HUES6 (cell line): ENCODE results near the gene ETFA.
A peak's percentile ranks its signal among the peaks of the same experiment; 100 is the strongest.

Source experiments
- H3K27ac ChIP-seq: 2 replicates; pipeline ENCODE4 v1.7.0; 2013; ENCODE audit warnings: low read depth, mild to moderate bottlenecking, low read length, inconsistent platforms
- H3K27me3 ChIP-seq: 2 replicates; pipeline ENCODE4 v1.6.1; 2013; ENCODE audit warnings: low read length; ENCODE audit not compliant: control insufficient read depth, insufficient read depth
- H3K36me3 ChIP-seq: 2 replicates; pipeline ENCODE4 v1.6.1; 2013; ENCODE audit warnings: low read length; ENCODE audit not compliant: control insufficient read depth, insufficient read depth
- H3K4me1 ChIP-seq: 2 replicates; pipeline ENCODE4 v1.6.1; 2013; ENCODE audit warnings: low read length; ENCODE audit not compliant: control insufficient read depth, insufficient read depth
- H3K4me3 ChIP-seq: 2 replicates; pipeline ENCODE4 v1.5.1; 2013; ENCODE audit warnings: low read depth, low read length
- H3K9ac ChIP-seq: one replicate; pipeline ENCODE4 v1.6.1; 2013; ENCODE audit warnings: mild to moderate bottlenecking, low read length
- H3K9me3 ChIP-seq: 2 replicates; pipeline ENCODE4 v1.6.1; 2013; ENCODE audit warnings: low read depth, low read length; ENCODE audit not compliant: control insufficient read depth, insufficient read depth

The ETFA gene

DNA sequence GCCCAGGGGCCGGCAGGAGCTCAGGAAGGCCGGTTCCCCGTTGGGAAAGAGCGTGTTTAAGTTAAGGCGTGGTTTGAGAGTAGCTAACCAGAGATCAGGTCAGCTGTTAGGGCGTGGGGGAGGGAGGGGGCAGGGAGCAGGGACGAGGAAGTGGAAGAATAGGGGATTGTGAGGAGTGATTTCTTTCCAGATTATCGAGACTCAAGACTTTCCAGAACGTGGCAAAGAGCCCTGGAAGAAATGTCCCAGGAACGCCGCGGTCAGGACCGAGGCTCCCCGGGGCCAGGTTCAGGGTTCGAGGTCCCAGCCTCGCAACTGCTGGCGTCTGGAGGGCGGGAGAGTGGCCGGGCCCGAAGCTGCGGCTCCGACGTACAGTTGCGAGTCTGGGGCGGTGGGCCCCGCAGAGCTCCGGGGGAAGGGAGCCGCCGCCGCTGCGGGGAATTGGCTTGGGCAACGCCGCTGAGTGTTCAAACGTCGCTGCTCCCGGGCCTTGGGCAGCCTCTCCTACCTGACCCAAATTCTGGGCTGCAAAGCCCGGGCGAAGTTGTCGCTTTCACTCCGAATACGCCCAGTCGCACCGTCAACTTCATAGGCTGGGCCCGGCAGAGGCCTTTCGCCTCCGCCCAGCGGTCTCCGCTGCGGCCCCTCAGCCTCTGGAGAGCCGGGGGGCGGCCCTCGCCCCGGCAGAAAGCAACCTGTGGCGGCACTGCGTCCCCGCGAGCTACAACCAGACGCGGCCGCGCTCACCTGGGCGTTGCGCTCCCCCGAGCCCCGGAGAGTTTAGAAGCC is 34.8 kb upstream of the ETFA start:
- Histone ChIP-seq H3K9me3 (no peaks in the 10 kb centered on the region), H3K27ac (no peak overlapping the region), H3K4me1 (peaks cover 16% of the 10 kb centered on the region), H3K36me3 (no peaks in the 10 kb centered on the region), H3K27me3 (peaks cover 100% of the 10 kb centered on the region), H3K9ac (peak overlapping the region; percentile 21), H3K4me3 (peak overlapping the region; percentile 64)

DNA sequence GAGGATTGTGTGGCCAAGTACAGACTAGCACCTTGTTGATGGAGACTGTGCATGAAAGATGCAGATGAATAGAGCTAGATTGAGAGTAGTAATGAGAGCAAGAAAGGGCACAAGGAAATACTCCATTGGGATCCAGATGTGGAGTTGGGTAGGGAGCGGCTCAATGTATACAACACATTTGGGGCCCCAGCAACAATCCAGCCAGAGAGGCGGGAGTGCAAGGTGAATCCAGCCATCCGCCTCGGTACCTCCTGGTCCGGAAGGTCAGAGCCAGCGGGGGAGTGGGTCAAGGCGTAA is 34.3 kb upstream of the ETFA start:
- Histone ChIP-seq H3K27ac (no peak overlapping the region), H3K36me3 (no peaks in the 10 kb centered on the region), H3K4me3 (peak overlapping the region; percentile 64), H3K9me3 (no peaks in the 10 kb centered on the region), H3K27me3 (peaks cover 100% of the 10 kb centered on the region), H3K9ac (no peak overlapping the region), H3K4me1 (peaks cover 22% of the 10 kb centered on the region)

DNA sequence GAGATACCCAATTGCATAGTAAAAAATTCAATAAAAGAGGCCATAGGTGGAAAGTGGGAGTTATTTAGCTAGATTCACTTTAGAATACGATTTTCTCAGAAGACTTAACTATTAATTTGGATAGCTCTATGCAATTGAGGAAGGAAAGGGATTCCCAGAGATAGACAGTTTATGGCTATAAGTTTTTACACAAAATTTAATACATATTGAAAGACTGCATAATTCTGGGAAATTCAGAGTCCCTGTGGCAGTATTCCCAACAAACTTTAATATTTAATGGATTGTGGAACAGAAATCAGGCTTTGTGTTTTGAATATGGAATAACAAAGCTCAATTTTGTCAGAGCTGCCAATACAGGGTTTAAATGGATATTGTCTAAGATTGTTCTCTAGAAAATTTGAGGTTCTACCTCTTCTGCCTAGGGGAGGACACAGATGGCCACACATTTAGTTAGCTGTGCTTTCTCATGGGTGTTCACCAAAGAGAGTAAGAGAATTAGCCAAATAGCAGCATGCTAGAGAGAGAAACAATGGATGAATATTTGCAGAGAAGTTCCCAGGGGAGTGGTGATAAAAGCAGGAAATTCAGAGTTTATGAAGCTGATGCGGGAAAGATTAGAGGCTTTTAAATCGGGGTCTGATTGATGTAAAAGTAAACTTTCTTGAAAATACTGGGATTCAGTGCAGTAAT is 33.8 kb upstream of the ETFA start:
- H3K27me3 ChIP-seq: peaks cover 100% of the 10 kb centered on the region
- no peak overlapping the region for H3K9ac ChIP-seq
- H3K36me3 ChIP-seq: no peaks in the 10 kb centered on the region
- H3K9me3 ChIP-seq: no peaks in the 10 kb centered on the region
- H3K4me1 ChIP-seq: peaks cover 26% of the 10 kb centered on the region
- peak overlapping the region; percentile 64 for H3K4me3 ChIP-seq
- H3K27ac ChIP-seq: no peak overlapping the region

DNA sequence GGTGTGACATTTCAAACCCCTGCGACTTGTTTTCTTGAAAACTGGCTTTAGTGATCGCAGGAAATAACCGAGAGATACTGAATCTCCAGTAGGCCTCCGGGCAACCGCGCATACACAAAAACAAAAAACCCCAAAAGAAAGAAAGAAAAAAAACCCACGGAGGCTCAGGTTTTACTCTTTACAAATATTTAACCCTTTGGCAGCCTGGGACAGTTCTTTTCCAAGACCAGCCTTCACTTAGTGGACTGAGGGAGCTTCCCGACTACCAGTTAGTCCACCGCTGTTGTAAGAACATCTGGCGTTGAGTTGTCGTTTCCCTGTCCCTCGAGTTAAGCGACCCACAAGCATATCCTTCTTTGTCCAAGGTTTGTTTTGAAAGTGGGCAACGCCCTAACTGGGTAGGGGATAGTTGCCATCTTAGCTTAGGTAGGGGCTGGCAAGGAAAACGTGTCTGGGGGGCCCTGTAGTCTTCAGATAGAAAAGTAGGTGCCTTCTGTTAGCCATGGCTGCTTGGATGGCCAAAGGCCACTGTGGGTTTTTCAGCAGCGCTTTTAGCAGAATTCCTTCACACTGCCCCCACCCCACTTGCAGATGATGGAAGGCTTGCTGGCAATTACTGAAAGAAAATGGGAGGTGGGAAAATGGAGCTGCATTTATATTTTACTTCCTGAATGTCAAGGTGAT is 32.2 kb upstream of the ETFA start:
- H3K4me3 ChIP-seq: 0 out of 2 replicates have a peak overlapping the region, but pooled peaks have one; percentile 2
- no peak overlapping the region for H3K9ac ChIP-seq
- no peaks in the 10 kb centered on the region for H3K9me3 ChIP-seq
- H3K4me1 ChIP-seq: peaks cover 38% of the 10 kb centered on the region
- H3K27ac ChIP-seq: no peak overlapping the region
- peaks cover 100% of the 10 kb centered on the region for H3K27me3 ChIP-seq
- no peaks in the 10 kb centered on the region for H3K36me3 ChIP-seq

DNA sequence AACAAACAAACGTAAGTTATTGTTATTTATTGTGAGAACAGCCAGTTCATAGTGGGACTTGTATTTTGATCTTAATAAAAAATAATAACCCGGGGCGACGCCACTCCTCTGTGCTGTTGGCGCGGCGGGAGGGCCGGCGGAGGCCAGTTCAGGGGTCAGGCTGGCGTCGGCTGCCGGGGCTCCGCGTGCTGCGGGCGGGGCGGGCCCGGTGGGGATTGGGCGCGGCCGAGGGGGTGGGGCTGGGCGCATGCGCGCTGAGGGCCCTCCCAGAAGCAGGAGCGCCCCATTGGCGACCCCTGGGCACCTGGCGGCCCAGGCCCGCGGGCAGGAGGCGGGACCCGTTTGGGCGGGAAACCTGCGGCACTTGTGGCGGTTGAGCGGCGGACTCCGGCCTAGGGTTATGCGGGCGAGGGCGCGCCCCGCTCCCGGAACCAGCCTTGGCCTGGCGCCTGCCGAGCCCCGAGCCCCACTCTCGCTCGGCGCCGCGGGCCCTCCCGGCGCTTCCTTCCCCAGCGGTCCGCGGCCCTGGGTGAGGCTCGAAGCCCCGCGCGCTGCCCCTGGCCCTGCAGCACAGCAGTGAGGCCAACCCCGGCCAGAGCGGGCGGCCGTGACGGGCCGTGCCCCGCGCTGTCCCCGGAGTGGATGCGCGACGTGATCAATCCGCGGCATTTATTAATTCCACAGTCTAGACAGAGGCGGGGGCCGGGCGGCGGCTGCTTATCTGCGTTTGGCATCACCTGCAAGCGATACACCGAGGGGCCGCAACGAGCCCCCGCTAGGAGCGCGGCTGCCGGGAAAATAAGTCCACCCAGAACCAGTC is 31.3 kb upstream of the ETFA start:
- no peak overlapping the region for H3K27ac ChIP-seq
- H3K4me3 ChIP-seq: 0 out of 2 replicates have a peak overlapping the region, but pooled peaks have one; percentile 50
- no peaks in the 10 kb centered on the region for H3K36me3 ChIP-seq
- H3K9me3 ChIP-seq: no peaks in the 10 kb centered on the region
- peaks cover 40% of the 10 kb centered on the region for H3K4me1 ChIP-seq
- H3K9ac ChIP-seq: no peak overlapping the region
- peaks cover 100% of the 10 kb centered on the region for H3K27me3 ChIP-seq

DNA sequence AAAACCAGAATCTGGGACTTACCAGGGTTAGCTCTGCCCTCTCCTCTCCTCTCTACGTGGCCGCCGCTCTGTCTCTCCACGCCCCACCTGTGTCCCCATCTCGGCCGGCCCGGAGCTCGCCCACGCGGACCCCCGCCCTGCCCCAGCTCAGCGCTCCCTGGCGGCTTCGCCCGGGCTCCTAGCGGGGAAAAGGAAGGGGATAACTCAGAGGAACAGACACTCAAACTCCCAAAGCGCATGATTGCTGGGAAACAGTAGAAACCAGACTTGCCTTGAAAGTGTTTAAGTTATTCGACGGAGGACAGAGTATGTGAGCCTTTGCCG is 30.8 kb upstream of the ETFA start:
- Histone ChIP-seq H3K9me3 (no peaks in the 10 kb centered on the region), H3K9ac (no peak overlapping the region), H3K4me1 (peaks cover 43% of the 10 kb centered on the region), H3K36me3 (no peaks in the 10 kb centered on the region), H3K4me3 (peak overlapping the region; percentile 50; the same call in 1 of the 2 replicates), H3K27ac (no peak overlapping the region), H3K27me3 (peaks cover 100% of the 10 kb centered on the region)

DNA sequence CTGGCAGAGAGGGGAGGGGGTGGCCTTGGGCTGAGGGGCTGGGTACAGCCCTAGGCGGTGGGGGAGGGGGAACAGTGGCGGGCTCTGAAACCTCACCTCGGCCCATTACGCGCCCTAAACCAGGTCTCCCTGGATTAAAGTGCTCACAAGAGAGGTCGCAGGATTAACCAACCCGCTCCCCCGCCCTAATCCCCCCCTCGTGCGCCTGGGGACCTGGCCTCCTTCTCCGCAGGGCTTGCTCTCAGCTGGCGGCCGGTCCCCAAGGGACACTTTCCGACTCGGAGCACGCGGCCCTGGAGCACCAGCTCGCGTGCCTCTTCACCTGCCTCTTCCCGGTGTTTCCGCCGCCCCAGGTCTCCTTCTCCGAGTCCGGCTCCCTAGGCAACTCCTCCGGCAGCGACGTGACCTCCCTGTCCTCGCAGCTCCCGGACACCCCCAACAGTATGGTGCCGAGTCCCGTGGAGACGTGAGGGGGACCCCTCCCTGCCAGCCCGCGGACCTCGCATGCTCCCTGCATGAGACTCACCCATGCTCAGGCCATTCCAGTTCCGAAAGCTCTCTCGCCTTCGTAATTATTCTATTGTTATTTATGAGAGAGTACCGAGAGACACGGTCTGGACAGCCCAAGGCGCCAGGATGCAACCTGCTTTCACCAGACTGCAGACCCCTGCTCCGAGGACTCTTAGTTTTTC is 30.2 kb upstream of the ETFA start:
- Histone ChIP-seq H3K9me3 (no peaks in the 10 kb centered on the region), H3K27me3 (peaks cover 100% of the 10 kb centered on the region), H3K36me3 (no peaks in the 10 kb centered on the region), H3K9ac (no peak overlapping the region), H3K4me3 (peak overlapping the region; percentile 50), H3K27ac (no peak overlapping the region), H3K4me1 (peaks cover 44% of the 10 kb centered on the region)

DNA sequence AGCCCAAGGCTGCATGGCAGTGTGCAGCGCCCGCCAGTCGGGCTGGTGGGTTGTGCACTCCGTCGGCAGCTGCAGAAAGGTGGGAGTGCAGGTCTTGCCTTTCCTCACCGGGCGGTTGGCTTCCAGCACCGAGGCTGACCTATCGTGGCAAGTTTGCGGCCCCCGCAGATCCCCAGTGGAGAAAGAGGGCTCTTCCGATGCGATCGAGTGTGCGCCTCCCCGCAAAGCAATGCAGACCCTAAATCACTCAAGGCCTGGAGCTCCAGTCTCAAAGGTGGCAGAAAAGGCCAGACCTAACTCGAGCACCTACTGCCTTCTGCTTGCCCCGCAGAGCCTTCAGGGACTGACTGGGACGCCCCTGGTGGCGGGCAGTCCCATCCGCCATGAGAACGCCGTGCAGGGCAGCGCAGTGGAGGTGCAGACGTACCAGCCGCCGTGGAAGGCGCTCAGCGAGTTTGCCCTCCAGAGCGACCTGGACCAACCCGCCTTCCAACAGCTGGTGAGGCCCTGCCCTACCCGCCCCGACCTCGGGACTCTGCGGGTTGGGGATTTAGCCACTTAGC is 29.6 kb upstream of the ETFA start:
- no peaks in the 10 kb centered on the region for H3K9me3 ChIP-seq
- no peak overlapping the region for H3K9ac ChIP-seq
- H3K4me3 ChIP-seq: peak overlapping the region; percentile 50
- no peaks in the 10 kb centered on the region for H3K36me3 ChIP-seq
- H3K27me3 ChIP-seq: peaks cover 100% of the 10 kb centered on the region
- H3K27ac ChIP-seq: no peak overlapping the region
- peaks cover 44% of the 10 kb centered on the region for H3K4me1 ChIP-seq

DNA sequence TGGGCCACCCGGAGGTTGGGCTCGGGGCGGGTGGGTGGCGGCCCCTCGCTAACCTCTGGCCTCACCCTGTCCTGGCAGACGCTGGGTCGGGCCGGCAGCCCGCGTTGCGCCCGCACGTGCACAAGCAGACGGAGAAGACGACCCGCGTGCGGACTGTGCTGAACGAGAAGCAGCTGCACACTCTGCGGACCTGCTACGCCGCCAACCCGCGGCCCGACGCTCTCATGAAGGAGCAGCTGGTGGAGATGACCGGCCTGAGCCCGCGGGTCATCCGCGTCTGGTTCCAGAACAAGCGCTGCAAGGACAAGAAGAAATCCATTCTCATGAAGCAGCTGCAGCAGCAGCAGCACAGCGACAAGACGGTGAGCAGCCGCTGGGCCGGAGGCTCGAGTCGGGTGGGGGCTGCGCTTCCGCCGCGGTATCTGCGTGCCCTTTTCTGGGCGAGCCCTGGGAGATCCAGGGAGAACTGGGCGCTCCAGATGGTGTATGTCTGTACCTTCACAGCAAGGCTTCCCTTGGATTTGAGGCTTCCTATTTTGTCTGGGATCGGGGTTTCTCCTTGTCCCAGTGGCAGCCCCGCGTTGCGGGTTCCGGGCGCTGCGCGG is 29.0 kb upstream of the ETFA start:
- Histone ChIP-seq H3K4me3 (peak overlapping the region; percentile 50), H3K36me3 (no peaks in the 10 kb centered on the region), H3K4me1 (peaks cover 44% of the 10 kb centered on the region), H3K27ac (no peak overlapping the region), H3K9me3 (no peaks in the 10 kb centered on the region), H3K27me3 (peaks cover 100% of the 10 kb centered on the region), H3K9ac (no peak overlapping the region)
